Umbilical cord (tissue), 2 donors: ENCODE data around the gene STK32B. TPM values are rescaled to one million over a fixed set of nuclear protein-coding genes. Genes with fewer than 3 reads are reported as not detected.
"Not testable (repeated sequence)": the region's sequence is repeated elsewhere in the genome, so short reads cannot be mapped to it uniquely, and the experiment has no call there.

Source experiments
- DNase-seq: peaks from one replicate; pipeline ENCODE4 v3.0.0-alpha.2; 2015; ENCODE audit warnings: low spot score
- total RNA-seq: library from RNA; depleted of rRNA; stranded (reverse); fragments of >200 nt; gene quantifications from one replicate; pipeline ENCODE4 v1.2.3, GENCODE V29; 2014; ENCODE audit warnings: low replicate concordance; ENCODE audit not compliant: insufficient read depth

The STK32B gene
- 7.0 TPM for total RNA-seq

GRCh38 chr4:5051278-5052203, at the start of gene STK32B:
Gene STK32B, plus strand, starts transcription at chr4:5051480.
- peak; percentile 86 for DNase-seq

GRCh38 chr4:5001641-5002040, 49.6 kb upstream of the STK32B start:
- DNase-seq: not testable (repeated sequence)

DNA sequence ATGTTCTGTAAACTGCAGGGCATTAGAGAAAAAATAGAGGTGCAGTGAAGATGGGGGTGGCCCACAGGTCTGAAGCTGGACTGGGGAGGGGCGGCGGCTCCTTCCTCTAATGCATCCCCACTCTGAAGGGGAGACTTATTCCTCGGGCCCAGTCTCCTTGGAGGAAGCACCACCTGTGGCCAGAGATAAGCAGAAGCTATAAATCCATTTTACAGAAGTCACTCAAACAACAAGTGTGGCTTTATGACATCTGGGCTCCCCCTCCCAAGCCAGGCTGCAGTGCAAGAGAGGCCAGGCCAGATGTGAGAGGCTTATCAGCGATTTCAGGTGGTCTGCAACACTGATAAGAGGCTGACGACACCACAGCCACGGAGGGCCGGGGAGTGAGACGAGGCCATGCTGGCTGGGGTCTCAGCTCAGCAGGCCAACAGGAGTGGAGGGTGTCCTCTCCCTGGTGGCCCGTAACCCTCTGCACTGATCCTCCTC, 47.9 kb upstream of the STK32B start:
- DNase-seq: no peak

GRCh38 chr4:5003918-5004317, 47.4 kb upstream of the STK32B start:
- DNase-seq: no peak

DNA sequence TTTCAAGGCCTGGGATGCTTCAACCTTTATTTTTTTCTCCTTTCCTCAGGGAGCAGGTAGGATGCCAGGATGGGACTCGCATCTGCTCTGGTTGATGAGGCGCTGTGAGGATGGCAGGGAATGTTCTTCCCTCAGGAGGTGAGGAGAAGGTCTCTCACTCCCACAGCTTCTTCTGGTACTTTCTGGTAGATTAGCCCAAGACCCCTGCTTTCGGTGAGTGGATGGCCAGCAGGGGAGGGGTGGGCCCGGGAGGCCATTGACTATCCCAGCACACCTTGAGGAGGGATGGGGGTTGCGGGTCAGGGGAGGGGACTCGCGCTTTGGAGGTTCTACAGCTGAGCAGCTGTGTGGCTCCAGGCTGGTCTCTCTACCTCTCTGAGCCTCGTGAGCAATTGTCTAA, 46.8 kb upstream of the STK32B start:
- DNase-seq: no peak

- DNase-seq: not testable (repeated sequence)
Measured at GRCh38 chr4:5006932-5007331, 44.3 kb upstream of the STK32B start.

DNA sequence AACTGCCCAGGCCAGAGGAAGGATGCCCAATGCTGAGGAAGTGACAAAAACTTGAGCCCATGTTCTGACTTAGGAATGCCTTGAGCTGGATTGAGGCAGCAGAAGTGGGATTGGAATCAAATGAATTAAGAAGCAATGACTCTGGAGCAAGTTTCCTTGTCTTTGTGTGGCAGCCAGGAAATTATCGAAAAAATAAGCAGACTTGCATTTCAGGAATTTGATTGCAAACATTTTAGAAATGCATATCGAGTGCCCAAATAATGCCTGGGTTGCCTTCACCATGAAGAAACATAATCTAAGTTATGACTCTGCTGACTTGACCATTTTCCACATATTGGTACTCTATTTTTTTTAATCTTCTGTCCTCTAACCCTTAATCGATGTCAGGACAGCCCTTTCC, 41.5 kb upstream of the STK32B start:
- no peak for DNase-seq

DNA sequence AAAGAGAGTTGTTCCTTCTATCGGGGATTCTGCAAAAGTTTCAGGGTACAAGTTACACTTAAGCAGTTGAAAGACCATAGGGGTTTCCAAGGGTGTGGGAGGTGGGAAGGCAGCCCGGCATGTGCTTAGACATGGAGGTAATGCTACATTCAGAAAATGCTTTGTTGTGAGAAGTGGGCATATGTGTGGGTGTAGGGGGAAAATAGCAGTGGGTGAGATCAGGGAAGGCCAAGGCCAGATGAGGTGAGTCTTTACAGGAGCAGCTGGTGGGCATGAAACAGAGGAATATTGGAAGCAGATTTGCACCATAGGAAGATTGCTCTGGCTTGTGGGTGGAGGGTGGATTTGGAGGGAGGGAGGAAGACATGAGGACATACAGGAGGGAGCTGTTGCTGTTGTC, 40.3 kb upstream of the STK32B start:
- DNase-seq: no peak

GRCh38 chr4:5012244-5012898, 38.9 kb upstream of the STK32B start:
- DNase-seq: no peak

GRCh38 chr4:5012958-5013357, 38.3 kb upstream of the STK32B start:
- DNase-seq: no peak

DNA sequence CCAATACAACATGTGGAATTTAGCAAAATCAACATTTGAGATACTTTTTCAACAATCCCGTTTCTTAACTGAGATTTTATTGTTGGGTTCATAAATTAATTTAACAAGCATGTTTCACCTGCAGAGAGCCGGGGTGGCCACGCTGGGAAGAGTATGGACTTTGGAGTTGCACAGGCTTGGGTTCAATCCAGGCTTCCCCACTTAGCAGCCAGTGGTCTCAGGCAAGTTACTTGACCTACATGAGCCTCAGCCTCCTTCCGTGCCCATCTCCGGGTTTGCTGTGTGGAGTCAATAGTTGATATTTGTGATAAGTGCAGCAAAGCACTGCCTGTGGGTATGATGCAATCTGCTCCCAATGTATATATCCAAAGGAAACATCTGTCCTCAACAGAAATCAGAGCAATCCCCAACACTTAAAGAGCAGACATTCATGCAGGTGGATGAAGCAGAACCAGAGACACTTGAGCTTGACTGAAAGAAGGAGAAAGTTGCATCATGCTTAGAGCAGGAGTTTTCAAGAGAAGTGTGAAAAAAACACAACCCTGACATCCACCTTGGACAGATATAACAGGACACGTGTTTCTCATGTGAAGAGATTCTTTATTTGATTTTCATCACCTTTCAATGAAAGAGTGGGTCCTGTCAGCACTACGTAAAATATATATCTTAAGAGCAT, 37.1 kb upstream of the STK32B start:
- DNase-seq: no peak

DNA sequence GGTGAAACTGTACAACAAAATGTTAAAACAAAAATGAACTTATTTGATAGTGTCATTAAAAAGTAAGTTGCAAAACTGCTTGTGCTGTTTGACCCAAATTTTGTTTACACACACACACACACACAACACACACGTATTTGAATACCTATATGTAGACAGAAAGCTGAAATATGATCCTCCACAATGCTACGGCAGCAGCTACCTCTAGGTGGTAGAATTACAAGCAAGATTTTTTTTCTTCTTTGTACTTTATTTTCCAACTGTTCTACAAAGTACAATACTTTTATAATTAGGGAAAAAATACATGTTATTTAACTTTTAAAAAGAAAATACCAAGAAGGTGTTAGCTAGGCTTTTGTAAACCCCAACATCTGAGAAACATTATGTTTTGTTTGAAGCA, 33.2 kb upstream of the STK32B start:
- DNase-seq: no peak

DNA sequence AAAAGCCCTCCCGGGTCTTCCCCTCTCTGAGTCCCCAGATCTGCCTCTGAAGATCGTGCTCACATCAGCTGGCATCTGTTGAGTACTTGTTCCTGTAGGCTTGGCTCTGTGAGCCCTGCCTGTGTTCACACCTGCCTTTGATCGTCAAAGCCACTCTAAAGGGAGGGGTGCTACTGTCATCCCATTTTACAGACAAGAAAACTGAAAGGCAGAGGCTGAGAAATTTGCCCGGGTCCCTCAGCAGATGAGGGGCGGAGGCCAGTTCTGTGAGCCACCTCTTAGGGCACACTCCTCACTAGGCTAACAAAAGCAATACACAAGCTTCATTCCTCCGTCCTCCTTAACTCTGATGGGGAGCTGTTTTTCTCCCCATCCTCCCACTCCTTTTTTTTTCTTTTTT, 32.7 kb upstream of the STK32B start:
- no peak for DNase-seq

GRCh38 chr4:5019274-5019673, 32.0 kb upstream of the STK32B start, which contains the start of gene CYTL1:
Gene CYTL1, minus strand, starts transcription at chr4:5019458. Its CDS starts 13 bp downstream, at chr4:5019445.
- no peak for DNase-seq

DNA sequence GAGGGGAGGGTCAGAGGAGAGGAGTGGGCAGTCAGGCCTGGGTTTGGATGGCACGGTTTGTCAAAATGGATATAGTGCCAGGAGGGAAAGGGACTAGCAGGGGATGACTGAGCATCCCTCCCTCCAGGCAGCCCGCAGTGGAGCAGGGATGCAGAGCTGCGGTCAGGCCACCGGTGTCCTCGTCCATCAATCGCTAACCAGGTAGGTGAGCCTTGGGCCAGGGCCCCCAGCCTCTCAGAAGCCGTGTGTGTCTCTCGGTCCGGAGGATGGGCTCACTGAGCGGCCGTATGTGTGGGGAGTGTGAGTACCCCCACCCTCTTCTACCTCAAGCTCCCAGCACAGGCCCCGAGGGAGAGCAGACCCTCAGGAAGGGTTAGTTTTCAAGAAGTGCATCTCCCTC, 31.5 kb upstream of the STK32B start:
- DNase-seq: no peak

DNA sequence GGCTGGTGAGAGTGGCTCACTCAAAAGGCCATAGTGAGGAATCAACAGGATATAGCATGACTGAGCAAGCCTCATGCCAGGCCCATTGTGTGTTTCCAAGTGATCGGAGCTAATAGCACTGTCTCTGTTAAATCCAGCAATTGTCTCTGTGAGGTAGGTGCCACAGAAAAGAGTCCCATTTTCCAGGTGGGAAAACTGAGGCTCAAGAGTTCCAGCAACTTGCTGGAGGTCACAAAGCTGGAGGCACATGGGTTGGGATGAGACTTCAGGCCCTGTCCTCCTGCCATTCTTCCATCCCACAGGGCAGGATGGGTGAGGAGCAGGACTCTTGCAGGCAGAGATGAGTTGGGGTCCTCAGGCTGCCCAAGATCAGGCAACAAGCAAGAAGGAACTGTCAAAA, 30.9 kb upstream of the STK32B start:
- DNase-seq: no peak

GRCh38 chr4:5021546-5021945, 29.7 kb upstream of the STK32B start:
- peak; percentile 37 for DNase-seq

GRCh38 chr4:5024673-5025072, 26.6 kb upstream of the STK32B start:
- no peak for DNase-seq

DNA sequence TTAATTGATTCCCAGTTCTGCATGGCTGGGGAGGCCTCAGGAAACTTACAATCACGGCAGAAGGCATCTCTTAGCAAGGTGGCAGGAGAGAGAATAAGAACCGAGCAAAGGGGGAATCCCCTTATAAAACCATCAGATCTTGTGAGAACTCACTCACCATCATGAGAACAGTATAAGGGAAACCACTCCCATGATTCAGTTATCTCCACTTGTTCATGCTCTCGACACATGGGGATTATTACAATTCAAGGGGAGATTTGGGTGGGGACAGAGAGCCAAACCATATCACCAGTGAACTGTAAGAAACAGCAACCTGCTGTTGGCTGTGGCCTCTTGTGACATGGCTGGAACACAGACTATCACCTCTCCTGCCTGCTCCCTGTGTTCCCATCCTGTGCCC, 24.9 kb upstream of the STK32B start:
- no peak for DNase-seq

- DNase-seq: peak; percentile 71
Measured at GRCh38 chr4:5027346-5027745, 23.9 kb upstream of the STK32B start.

- DNase-seq: no peak
Measured at GRCh38 chr4:5028480-5028879, 22.8 kb upstream of the STK32B start.

DNA sequence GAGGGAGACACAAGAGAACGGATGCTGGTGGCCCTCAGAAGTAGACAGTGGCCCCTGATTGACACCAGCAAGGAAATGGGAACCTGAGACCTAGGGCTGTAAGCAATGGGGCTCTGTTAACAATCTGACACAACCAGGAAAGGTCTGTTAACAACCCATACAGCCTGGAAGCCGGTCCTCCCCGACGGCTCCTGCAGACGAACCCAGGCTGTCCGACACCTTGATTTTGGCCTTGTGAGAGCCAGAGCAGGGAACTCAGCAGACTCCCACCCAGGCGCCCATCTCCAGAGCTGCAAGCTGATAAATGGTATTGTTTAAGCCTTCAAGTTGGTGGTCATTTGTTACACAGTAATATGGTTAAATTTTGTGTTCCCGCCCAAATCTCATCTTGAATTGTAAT, 21.8 kb upstream of the STK32B start:
- no peak for DNase-seq
